K562 (cell line): ENCODE data around the gene AP1B1. TPM values are rescaled to one million over a fixed set of nuclear protein-coding genes. Genes with fewer than 3 reads are reported as not detected.

ENCODE experiments used
- ATAC-seq: fragments of 200-7000 bp; cut with Tn5 transposase; 3 replicates; pipeline ENCODE4 v1.9.1; 2020; ENCODE audit warnings: moderate library complexity
- BruUV-seq: library from RNA; stranded (reverse); fragments of 400-500 nt; replicated peaks from 2 replicates; lab custom pipeline; 2021; lab: Mats Ljungman, UMichigan
- CTCF ChIA-PET: fragments of 300-600 bp; formaldehyde crosslinking; extraction: SDS; loops from one replicate; lab custom pipeline; 2021; ENCODE audit warnings: low intra/inter-chr PET ratio; lab: Yijun Ruan, JAX
- POLR2A ChIA-PET: fragments of 300-600, 350-650 bp; sonication (Branson Sonifier 250); formaldehyde crosslinking; extraction: SDS; loops from one replicate; lab custom pipeline; 2021; ENCODE audit warnings: antibody characterized with exemption, inconsistent platforms; lab: Yijun Ruan, JAX
- DNase-seq, 4 experiments: peaks; one replicate each; pipeline versions ENCODE4 v3.0.0 to v3.0.0-alpha.2; 2011 to 2018; ENCODE audit warnings: low spot score in 3 of 4, mixed read lengths in 3 of 4; ENCODE audit errors: extremely low read depth in 1 of 4
- FAIRE-seq: peaks from 2 replicates; lab custom pipeline; 2011; peaks lifted over from hg19 to GRCh38; lab: Jason Lieb, UNC
- H2AFZ ChIP-seq: 2 replicates; pipeline ENCODE4 v1.6.0; 2011; ENCODE audit warnings: low read depth, low read length, control low read depth, inconsistent platforms
- H3K27ac ChIP-seq: fragments of 200-600 bp; 3 replicates; pipeline ENCODE4 v1.8.0; 2011; ENCODE audit warnings: low read depth, mild to moderate bottlenecking, control low read depth, inconsistent platforms, low read length, moderate library complexity, mixed read lengths; ENCODE audit errors: extremely low read depth
- H3K27me3 ChIP-seq, 2 experiments: fragments of 300-600 bp in 1 of 2; 2 replicates in 1 of 2; 3 replicates in 1 of 2; pipeline versions ENCODE4 v1.6.0 to v1.8.0; 2011; ENCODE audit warnings: inconsistent platforms in 2 of 2, low read length in 2 of 2, mild to moderate bottlenecking in 1 of 2, mixed read lengths in 1 of 2, moderate library complexity in 1 of 2; ENCODE audit not compliant: control insufficient read depth in 2 of 2, insufficient read depth in 2 of 2
- H3K36me3 ChIP-seq: fragments of 300-600 bp; 3 replicates; pipeline ENCODE4 v1.8.0; 2011; ENCODE audit warnings: mild to moderate bottlenecking, low read length, inconsistent platforms; ENCODE audit not compliant: control insufficient read depth, insufficient read depth
- H3K4me1 ChIP-seq, 2 experiments: fragments of 200-600 bp in 1 of 2; replicated peaks in 1 of 2; 2 replicates in 1 of 2; 3 replicates in 1 of 2; pipeline versions ENCODE4 v1.5.1 to v1.8.0; 2011; ENCODE audit warnings: inconsistent platforms in 2 of 2, low read length in 2 of 2, mild to moderate bottlenecking in 1 of 2, mixed read lengths in 1 of 2, moderate library complexity in 1 of 2; ENCODE audit not compliant: control insufficient read depth in 2 of 2, insufficient read depth in 2 of 2
- H3K4me2 ChIP-seq: 2 replicates; pipeline ENCODE4 v1.6.1; 2011; ENCODE audit warnings: low read length, control low read depth, inconsistent platforms, mixed read lengths; ENCODE audit not compliant: insufficient read depth
- H3K4me3 ChIP-seq: fragments of 200-600 bp; sonication (generic), shearing (Covaris generic); 2 replicates; pipeline ENCODE4 v1.5.1; 2016; ENCODE audit warnings: control low read depth, inconsistent platforms
- H3K79me2 ChIP-seq: fragments of 200-600 bp; 3 replicates; pipeline ENCODE4 v1.8.0; 2011; ENCODE audit warnings: low read length, inconsistent platforms; ENCODE audit not compliant: control insufficient read depth, insufficient read depth
- H3K9ac ChIP-seq, 2 experiments: 2 replicates each; pipeline versions ENCODE4 v1.6.0 to v1.6.1; 2011; ENCODE audit warnings: low read depth in 2 of 2, low read length in 2 of 2, control low read depth in 1 of 2, inconsistent platforms in 1 of 2, mild to moderate bottlenecking in 1 of 2, mixed read lengths in 1 of 2; ENCODE audit not compliant: insufficient read depth in 1 of 2
- H3K9me1 ChIP-seq: one replicate; pipeline ENCODE4 v1.6.0; 2011; ENCODE audit warnings: inconsistent platforms, mild to moderate bottlenecking, low read length, moderate library complexity; ENCODE audit not compliant: control insufficient read depth, insufficient read depth
- H3K9me3 ChIP-seq: replicated peaks from 2 replicates; pipeline ENCODE4 v1.5.1; 2011; ENCODE audit warnings: low read depth, low read length, inconsistent platforms; ENCODE audit not compliant: control insufficient read depth, insufficient read depth
- H4K20me1 ChIP-seq: replicated peaks from 2 replicates; pipeline ENCODE4 v1.6.1; 2011; ENCODE audit warnings: low read length, inconsistent platforms, mixed read lengths; ENCODE audit not compliant: control insufficient read depth, insufficient read depth
- FOXJ2 ChIP-seq: fragments of 200-800 bp; sonication (Bioruptor generic); IDR thresholded peaks from 2 replicates; pipeline ENCODE4 v1.6.1; 2016; ENCODE audit warnings: missing genetic modification characterization, missing compliant biosample characterization
- KDM4B ChIP-seq, 2 experiments: fragments of 450-650 bp in 1 of 2; sonication (generic) in 1 of 2; IDR thresholded peaks; 2 replicates each; pipeline ENCODE4 v1.6.1; 2016 to 2017; ENCODE audit warnings: borderline replicate concordance in 2 of 2, antibody characterized with exemption in 1 of 2, low read depth in 1 of 2, mild to moderate bottlenecking in 1 of 2
- KLF10 ChIP-seq: fragments of 250-450 bp; sonication (Bioruptor Pico); IDR thresholded peaks from 2 replicates; pipeline ENCODE4 v1.6.1; 2021; ENCODE audit warnings: matching md5 sums
- MAX ChIP-seq: sonication (generic); formaldehyde crosslinking; IDR thresholded peaks from 2 replicates; pipeline ENCODE4 v1.9.0; 2022; ENCODE audit warnings: mild to moderate bottlenecking, missing genetic modification reagents
- NCOA4 ChIP-seq: fragments of 450-650 bp; IDR thresholded peaks from 2 replicates; pipeline ENCODE4 v1.6.1; 2018; ENCODE audit warnings: mild to moderate bottlenecking; ENCODE audit not compliant: partially characterized antibody
- TOE1 ChIP-seq, 2 experiments: fragments of 450-650 bp in 1 of 2; sonication (generic) in 1 of 2; formaldehyde crosslinking in 1 of 2; IDR thresholded peaks; 2 replicates each; pipeline versions ENCODE4 v1.7.1 to v1.8.0; 2016 to 2022; ENCODE audit warnings: borderline replicate concordance in 2 of 2, mild to moderate bottlenecking in 2 of 2, antibody characterized with exemption in 1 of 2, inconsistent platforms in 1 of 2, low read depth in 1 of 2, missing genetic modification reagents in 1 of 2, moderate library complexity in 1 of 2
- ZNF444 ChIP-seq: fragments of 250-450 bp; sonication (Bioruptor Pico); IDR thresholded peaks from 2 replicates; pipeline ENCODE4 v1.4.0; 2020; ENCODE audit warnings: mild to moderate bottlenecking, moderate library complexity
- ZNF778 ChIP-seq: fragments of 450-650 bp; formaldehyde crosslinking; IDR thresholded peaks from 2 replicates; pipeline ENCODE4 v1.4.0; 2020; ENCODE audit warnings: mild to moderate bottlenecking, moderate library complexity
- WGBS: fragments of 100-300 bp; shearing (Covaris generic); methylation state at CpG from one replicate; pipeline ENCODE4 v1.1.6; 2016; ENCODE audit warnings: low coverage, mixed read lengths; ENCODE audit not compliant: insufficient coverage; ENCODE audit errors: missing lambda C conversion rate; 5-methylcytosine and 5-hydroxymethylcytosine counted together
- in situ Hi-C: fragments of 300-500 bp; cut with MboI; formaldehyde crosslinking; loops from 4 replicates; pipeline ENCODE4 v1.15.0; 2018; ENCODE audit warnings: inconsistent platforms, mixed read lengths
- intact Hi-C: fragments of 100-400 bp; cut with micrococcal nuclease; formaldehyde crosslinking; loops from 2 replicates; pipeline ENCODE4 v1.14.2; 2022
- polyA plus RNA-seq, 8 experiments: library from polyadenylated mRNA; depleted of rRNA in 4 of 8; stranded (reverse) in 5 of 8; unstranded in 3 of 8; fragments of >200 nt; fragmentation: Nextera tagmentation in 2 of 8; fragmentation: Illumina TruSeq in 1 of 8; extraction: Ambion mirVana in 2 of 8; extraction: Trizol in 1 of 8; gene quantifications; 2 replicates each; pipeline versions ENCODE4 v1.2.1 to v1.2.3, GENCODE V29; 2011 to 2014; ENCODE audit warnings: inconsistent platforms in 1 of 8, missing spikeins in 1 of 8
- total RNA-seq, 7 experiments: library from RNA; depleted of rRNA in 6 of 7; stranded (reverse); fragments of >200 nt in 6 of 7; fragmentation: Illumina TruSeq in 2 of 7; extraction: Trizol in 2 of 7; gene quantifications; 2 replicates each; pipeline versions ENCODE4 v1.2.1 to v1.2.3, GENCODE V29; 2011 to 2021; ENCODE audit warnings: low replicate concordance in 1 of 7

The AP1B1 gene
- total and polyA plus RNA-seq, 9 of the 15 experiments (the other 6 are each of a cell fraction or from before 2014, with no cell fraction given) = 1.2 to 60.9 (median 30.1) TPM

GRCh38 chr22:29352778-29353177 is 35.6 kb downstream of the AP1B1 start:
- TF ChIP-seq FOXJ2 (no peak), KDM4B (IDR thresholded peaks at IDR 0.05; ENCODE audit: borderline replicate concordance in 2 of 2, low read depth in 1 of 2) (no peak), ZNF444 (no peak), KLF10 (no peak)
- Histone ChIP-seq H3K4me1 (no peaks in the 10 kb centered on the region), H4K20me1 (no peaks in the 10 kb centered on the region), H3K9ac (no peak overlapping the region), H3K27me3 (no peaks in the 10 kb centered on the region), H3K4me2 (no peak overlapping the region), H2AFZ (no peak overlapping the region), H3K9me1 (no peaks in the 10 kb centered on the region), H3K27ac (no peak overlapping the region), H3K9me3 (no peaks in the 10 kb centered on the region), H3K36me3 (peaks cover 84% of the 10 kb centered on the region), H3K4me3 (no peak overlapping the region), H3K79me2 (no peaks in the 10 kb centered on the region)
- DNase-seq (no peak), FAIRE-seq (no peak), ATAC-seq (no peak)
- intact Hi-C loops (no loop called here), in situ Hi-C loops (no loop called here)
- CTCF ChIA-PET = no interaction called here
- no TSS peak for BruUV-seq
- WGBS = 86% methylated on average over 6 of the region's 9 CpGs
- POLR2A ChIA-PET = no interaction called here

- Histone ChIP-seq H3K27me3 (no peaks in the 10 kb centered on the region), H3K36me3 (peaks cover 93% of the 10 kb centered on the region), H3K9me1 (no peaks in the 10 kb centered on the region), H3K79me2 (no peaks in the 10 kb centered on the region), H3K4me2 (no peak overlapping the region), H2AFZ (no peak overlapping the region)
- intact Hi-C loops = no loop called here
- no peak for FAIRE-seq
- no peak for ATAC-seq
- TF ChIP-seq NCOA4 (no peak), ZNF778 (CRISPR knock-in tag) (no peak), MAX (CRISPR knock-in tag) (no peak), TOE1 (IDR thresholded peaks at IDR 0.05; ENCODE audit: borderline replicate concordance) (no peak), TOE1 (CRISPR knock-in tag; IDR thresholded peaks at IDR 0.05; ENCODE audit: borderline replicate concordance, low read depth) (no peak)
- TF ChIP-seq, all 486 proteins: peak for 0
- no peak for DNase-seq
- no peaks in the 10 kb centered on the region for H4K20me1 ChIP-seq
- H3K4me1 ChIP-seq = no peaks in the 10 kb centered on the region
- ChIA-PET POLR2A (no interaction called here), CTCF (no interaction called here)
- no peak overlapping the region for H3K9ac ChIP-seq
- in situ Hi-C loops = no loop called here
- no peak overlapping the region for H3K27ac ChIP-seq
- H3K4me3 ChIP-seq = no peak overlapping the region
- WGBS = 93% methylated on average over 6 of the region's 9 CpGs
- no peaks in the 10 kb centered on the region for H3K9me3 ChIP-seq
- BruUV-seq = no TSS peak
These were observed 36.5 kb downstream of the AP1B1 start for GRCh38 chr22:29351891-29352290.
